Cardiac muscle cell (in vitro differentiated cells and primary cell): Measurements from ENCODE around the gene CDH23. TPM values are rescaled to one million over a fixed set of nuclear protein-coding genes. Genes with fewer than 3 reads are reported as not detected.

ENCODE experiments used
- DNase-seq, 2 donors: peaks; one replicate each; pipeline versions ENCODE4 v3.0.0 to v3.0.0-alpha.2; 2010 to 2017; ENCODE audit warnings: low read depth in 1 of 2, low spot score in 1 of 2
- H3K27ac ChIP-seq: fragments of 200-600 bp; sonication (generic); 2 replicates; pipeline ENCODE4 v1.5.1; 2016
- H3K27me3 ChIP-seq: fragments of 200-600 bp; sonication (generic); 2 replicates; pipeline ENCODE4 v1.6.0; 2016; ENCODE audit warnings: control low read depth
- H3K36me3 ChIP-seq: fragments of 200-600 bp; sonication (generic); 2 replicates; pipeline ENCODE4 v1.5.1; 2016; ENCODE audit warnings: control low read depth
- H3K4me1 ChIP-seq: fragments of 200-600 bp; sonication (generic); 2 replicates; pipeline ENCODE4 v1.8.1; 2017; ENCODE audit warnings: low read depth, mild to moderate bottlenecking, mixed run types
- H3K4me3 ChIP-seq: fragments of 200-600 bp; sonication (generic); 2 replicates; pipeline ENCODE4 v1.5.1; 2016; ENCODE audit warnings: mild to moderate bottlenecking
- H3K9me3 ChIP-seq: fragments of 200-600 bp; sonication (generic); 2 replicates; pipeline ENCODE4 v1.5.1; 2017; ENCODE audit warnings: low read depth, mild to moderate bottlenecking, control low read depth
- polyA plus RNA-seq: library from polyadenylated mRNA; unstranded; fragments of >200 nt; fragmentation: Nextera tagmentation; extraction: Ambion mirVana; gene quantifications from 2 replicates; pipeline ENCODE4 v1.2.1, GENCODE V29; 2016
- total RNA-seq: library from RNA; depleted of rRNA; stranded (reverse); fragments of >200 nt; gene quantifications from 2 replicates; pipeline ENCODE4 v1.2.3, GENCODE V29; 2016
- TF ChIP-seq, protein P1 (sequence below): IDR thresholded peaks from 2 replicates; pipeline ENCODE4 v1.5.1; 2012; ENCODE audit warnings: low read depth, mild to moderate bottlenecking, low read length

The CDH23 gene
- total and polyA plus RNA-seq, 2 experiments from 2014 or later = 0.05 to 0.51 TPM

DNA sequence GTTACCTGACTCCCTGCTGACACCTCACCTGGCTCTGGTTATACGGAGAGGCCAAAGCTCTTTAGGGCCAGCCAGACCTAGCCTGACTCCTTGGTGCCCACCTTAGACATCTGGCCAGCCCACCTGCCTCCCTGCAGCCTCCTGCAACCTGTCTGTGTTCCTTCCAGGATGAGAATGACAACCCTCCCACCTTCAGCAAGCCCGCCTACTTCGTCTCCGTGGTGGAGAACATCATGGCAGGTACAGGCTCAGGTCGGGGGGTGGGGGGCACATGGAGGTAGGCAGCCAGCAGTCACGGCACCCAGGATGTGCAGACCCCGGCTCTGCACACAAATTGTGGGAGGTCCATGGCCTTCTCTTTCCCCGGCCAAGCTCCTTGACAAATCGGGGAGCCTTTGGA, 290.8 kb downstream of the CDH23 start:
- H3K4me1 ChIP-seq = peaks cover 23% of the 10 kb centered on the region
- no peak overlapping the region for H3K27ac ChIP-seq
- TF ChIP-seq, protein P1, sequence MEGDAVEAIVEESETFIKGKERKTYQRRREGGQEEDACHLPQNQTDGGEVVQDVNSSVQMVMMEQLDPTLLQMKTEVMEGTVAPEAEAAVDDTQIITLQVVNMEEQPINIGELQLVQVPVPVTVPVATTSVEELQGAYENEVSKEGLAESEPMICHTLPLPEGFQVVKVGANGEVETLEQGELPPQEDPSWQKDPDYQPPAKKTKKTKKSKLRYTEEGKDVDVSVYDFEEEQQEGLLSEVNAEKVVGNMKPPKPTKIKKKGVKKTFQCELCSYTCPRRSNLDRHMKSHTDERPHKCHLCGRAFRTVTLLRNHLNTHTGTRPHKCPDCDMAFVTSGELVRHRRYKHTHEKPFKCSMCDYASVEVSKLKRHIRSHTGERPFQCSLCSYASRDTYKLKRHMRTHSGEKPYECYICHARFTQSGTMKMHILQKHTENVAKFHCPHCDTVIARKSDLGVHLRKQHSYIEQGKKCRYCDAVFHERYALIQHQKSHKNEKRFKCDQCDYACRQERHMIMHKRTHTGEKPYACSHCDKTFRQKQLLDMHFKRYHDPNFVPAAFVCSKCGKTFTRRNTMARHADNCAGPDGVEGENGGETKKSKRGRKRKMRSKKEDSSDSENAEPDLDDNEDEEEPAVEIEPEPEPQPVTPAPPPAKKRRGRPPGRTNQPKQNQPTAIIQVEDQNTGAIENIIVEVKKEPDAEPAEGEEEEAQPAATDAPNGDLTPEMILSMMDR = no peak
- H3K36me3 ChIP-seq = no peaks in the 10 kb centered on the region
- H3K27me3 ChIP-seq = peaks cover 6% of the 10 kb centered on the region
- no peak overlapping the region for H3K4me3 ChIP-seq
- H3K9me3 ChIP-seq = no peaks in the 10 kb centered on the region
- no peak for DNase-seq

DNA sequence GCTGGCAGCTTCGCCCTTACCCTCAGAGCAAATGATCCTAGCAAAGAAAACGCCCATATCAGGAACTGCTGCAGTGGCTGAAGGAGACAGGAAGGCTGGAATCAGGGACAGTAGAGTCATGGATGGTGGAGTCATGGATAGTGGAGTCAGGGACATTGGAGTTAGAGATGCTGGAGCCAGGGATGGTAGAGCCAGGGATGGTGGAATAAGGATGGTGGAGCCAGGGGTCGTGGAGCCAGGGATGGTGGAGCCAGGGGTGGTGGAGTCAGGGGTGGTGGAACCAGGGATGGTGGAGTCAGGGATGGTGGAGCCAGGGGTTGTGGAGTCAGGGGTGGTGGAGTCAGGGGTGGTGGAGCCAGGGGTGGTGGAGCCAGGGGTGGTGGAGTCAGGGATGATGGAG, 291.5 kb downstream of the CDH23 start:
- H3K4me1 ChIP-seq = peaks cover 23% of the 10 kb centered on the region
- no peaks in the 10 kb centered on the region for H3K36me3 ChIP-seq
- TF ChIP-seq, protein P1 = no peak
- H3K27me3 ChIP-seq = peaks cover 3% of the 10 kb centered on the region
- H3K27ac ChIP-seq = no peak overlapping the region
- DNase-seq = no peak
- H3K4me3 ChIP-seq = no peak overlapping the region
- H3K9me3 ChIP-seq = no peaks in the 10 kb centered on the region

DNA sequence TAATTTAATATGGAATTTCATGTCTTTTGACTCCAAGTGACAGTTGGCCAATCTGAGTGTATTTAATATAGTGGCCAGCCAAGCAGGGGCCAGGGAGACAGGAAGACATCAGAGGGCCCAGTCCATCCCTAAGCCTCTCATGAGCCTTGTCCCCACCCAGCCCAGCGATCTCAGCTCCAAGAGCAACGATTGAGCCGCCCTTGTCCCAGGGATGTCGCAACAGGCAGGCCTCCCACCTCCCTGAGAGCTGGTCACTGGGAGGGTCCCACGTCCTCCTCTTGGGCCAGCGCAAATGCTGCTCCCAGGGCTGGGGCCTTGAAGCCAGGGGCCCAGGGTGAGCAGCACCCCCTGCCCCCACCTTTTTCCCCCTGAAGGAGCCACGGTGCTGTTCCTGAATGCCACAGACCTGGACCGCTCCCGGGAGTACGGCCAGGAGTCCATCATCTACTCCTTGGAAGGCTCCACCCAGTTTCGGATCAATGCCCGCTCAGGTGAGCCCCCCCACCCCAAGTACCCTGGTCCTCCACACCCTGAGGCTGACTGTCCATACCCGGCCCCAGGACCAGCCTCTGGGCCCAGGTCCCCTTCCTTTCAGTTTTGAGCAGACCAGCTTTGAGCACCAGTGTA, 293.5 kb downstream of the CDH23 start:
- peaks cover 22% of the 10 kb centered on the region for H3K4me1 ChIP-seq
- TF ChIP-seq, protein P1 = no peak
- no peaks in the 10 kb centered on the region for H3K27me3 ChIP-seq
- H3K27ac ChIP-seq = no peak overlapping the region
- no peaks in the 10 kb centered on the region for H3K36me3 ChIP-seq
- no peak for DNase-seq
- no peak overlapping the region for H3K4me3 ChIP-seq
- no peaks in the 10 kb centered on the region for H3K9me3 ChIP-seq

DNA sequence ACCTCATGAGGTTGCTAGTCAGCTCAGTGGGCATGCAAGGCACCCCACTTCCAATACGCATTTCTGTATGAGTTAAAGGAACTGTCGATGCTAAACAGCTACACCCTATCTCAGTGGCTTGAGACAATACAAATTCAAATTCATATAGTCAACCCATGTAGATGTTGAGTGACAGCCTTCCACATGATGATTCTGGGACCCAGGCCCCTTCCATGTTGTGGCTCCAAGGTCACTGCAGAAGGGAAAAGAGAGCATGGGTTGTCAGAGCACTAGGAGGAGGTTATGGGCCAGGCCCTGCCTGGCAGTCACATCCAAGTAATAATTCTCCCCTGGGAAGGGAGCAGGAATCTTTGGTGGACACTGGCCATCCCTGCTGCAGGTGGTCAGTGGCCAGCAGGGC, 294.7 kb downstream of the CDH23 start:
- no peak overlapping the region for H3K27ac ChIP-seq
- peaks cover 10% of the 10 kb centered on the region for H3K4me1 ChIP-seq
- DNase-seq = no peak
- TF ChIP-seq, protein P1 = no peak
- no peaks in the 10 kb centered on the region for H3K9me3 ChIP-seq
- no peak overlapping the region for H3K4me3 ChIP-seq
- no peaks in the 10 kb centered on the region for H3K36me3 ChIP-seq
- no peaks in the 10 kb centered on the region for H3K27me3 ChIP-seq

DNA sequence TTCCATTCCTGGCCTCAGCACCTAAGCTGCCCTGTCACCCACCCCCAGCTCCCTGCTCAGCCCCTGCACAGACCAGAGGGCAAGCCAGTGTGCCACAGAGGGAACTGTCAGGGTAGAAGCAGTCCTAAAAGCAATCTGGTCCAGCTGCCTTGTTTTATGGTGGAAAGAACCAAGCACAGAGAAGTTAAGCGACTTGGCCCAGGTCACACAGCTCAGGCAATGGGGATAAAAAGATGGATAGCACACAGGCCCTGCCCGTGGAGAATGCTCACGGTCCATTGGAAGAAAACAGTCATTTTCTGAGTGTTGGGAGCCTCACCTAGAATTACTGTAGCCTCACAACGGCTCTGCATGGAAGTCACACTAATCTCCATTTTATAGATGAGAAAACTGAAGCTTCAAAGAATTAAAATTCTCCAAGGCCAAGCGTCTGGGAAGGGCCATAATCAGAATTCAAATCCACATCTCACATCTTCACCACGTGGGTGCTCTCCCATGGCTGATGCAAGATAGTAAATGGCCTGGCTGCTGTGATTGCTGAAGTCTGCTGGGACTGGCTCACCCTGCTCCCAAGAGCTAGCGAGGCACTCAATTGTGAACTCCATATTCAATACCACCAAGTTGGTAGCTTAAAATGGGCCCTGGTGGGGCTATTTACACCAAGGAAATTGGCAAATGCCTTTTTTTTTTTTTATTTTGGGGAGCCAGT, 296.0 kb downstream of the CDH23 start:
- Histone ChIP-seq H3K9me3 (no peaks in the 10 kb centered on the region), H3K27ac (no peak overlapping the region), H3K4me3 (no peak overlapping the region), H3K36me3 (no peaks in the 10 kb centered on the region), H3K27me3 (no peaks in the 10 kb centered on the region), H3K4me1 (no peaks in the 10 kb centered on the region)
- TF ChIP-seq, protein P1 = no peak
- no peak for DNase-seq
